ELF-1 (cell line): Measurements from ENCODE around the gene ANKRD33.

Source experiments
- DNase-seq: peaks from one replicate; pipeline ENCODE4 v3.0.0-alpha.2; 2016; ENCODE audit warnings: low read depth, low spot score

ANKRD33 gene

DNA sequence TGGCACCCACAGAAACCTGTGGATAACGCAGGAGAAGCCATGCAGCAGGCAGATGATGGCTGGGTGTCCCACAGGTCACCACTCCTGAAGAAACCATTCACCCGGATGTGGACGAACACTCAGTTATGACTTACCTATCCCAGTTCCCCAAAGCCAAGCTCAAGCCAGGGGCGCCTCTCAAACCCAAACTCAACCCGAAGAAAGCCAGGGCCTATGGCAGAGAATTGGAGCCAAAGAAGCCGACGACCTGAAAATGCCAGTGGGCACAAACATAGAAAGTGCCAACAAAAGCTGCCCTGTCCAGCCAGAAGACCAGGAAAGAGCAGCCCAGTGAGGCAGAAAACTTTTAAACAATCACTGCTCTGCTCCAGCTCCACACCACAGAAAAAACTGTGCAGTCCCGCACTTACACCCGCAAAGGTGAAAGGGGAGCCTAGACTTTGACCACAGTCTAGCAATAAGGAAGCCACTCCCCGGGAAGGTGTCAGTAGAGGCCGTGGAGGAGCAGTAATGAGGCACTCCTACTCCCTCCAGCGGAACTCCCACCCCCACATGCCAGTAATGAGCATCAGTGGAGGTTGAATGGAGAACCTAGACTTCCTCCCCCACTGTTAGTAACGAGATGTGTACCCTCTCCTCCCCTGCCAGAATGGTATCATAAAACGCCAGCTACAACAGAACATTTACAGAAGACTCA, 13.4 kb downstream of the ANKRD33 start:
- DNase-seq, result no peak

DNA sequence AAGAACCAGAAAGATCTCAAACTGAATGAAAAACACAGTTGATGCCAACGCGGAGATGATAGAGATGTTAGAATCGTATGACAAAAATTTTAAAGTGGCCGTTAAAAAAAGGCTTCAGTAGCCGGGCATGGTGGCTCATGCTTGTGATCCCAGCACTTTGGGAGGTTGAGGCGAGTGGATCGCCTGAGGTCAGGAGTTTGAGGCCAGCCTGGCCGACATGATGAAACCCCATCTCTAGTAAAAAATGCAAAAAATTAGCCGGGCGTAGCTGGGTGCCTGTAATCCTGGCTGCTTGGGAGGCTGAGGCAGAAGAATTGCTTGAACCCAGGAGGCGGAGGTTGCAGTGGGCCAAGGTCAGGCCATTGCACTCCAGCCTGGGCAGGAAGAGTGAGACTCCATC, 14.0 kb downstream of the ANKRD33 start:
- DNase-seq, result no peak

DNA sequence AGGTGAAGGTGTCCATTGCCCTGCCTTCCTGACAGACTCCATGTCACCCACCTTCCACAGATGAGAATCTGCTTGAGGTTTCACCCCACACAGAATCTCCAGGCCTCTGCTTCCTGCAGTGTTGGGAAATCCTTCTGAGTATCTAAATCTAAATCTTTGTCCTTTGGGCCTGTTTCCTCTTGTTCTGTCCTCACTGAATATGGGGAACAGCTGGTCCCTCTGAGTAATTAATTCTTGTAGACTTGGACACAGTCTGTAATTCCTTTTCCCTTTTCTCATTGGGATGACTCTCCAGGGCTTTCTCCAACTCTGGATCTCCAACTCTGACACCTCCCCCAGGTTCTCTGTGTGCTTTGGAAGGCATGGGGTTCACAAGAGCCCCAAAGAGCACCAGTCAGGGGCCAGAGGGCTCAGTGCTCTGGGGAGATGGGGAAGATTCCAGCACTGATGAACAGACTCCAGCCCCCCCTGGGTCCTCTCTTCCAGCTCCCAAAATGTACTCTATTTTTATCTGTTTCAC, 17.1 kb downstream of the ANKRD33 start:
- no peak for DNase-seq

DNA sequence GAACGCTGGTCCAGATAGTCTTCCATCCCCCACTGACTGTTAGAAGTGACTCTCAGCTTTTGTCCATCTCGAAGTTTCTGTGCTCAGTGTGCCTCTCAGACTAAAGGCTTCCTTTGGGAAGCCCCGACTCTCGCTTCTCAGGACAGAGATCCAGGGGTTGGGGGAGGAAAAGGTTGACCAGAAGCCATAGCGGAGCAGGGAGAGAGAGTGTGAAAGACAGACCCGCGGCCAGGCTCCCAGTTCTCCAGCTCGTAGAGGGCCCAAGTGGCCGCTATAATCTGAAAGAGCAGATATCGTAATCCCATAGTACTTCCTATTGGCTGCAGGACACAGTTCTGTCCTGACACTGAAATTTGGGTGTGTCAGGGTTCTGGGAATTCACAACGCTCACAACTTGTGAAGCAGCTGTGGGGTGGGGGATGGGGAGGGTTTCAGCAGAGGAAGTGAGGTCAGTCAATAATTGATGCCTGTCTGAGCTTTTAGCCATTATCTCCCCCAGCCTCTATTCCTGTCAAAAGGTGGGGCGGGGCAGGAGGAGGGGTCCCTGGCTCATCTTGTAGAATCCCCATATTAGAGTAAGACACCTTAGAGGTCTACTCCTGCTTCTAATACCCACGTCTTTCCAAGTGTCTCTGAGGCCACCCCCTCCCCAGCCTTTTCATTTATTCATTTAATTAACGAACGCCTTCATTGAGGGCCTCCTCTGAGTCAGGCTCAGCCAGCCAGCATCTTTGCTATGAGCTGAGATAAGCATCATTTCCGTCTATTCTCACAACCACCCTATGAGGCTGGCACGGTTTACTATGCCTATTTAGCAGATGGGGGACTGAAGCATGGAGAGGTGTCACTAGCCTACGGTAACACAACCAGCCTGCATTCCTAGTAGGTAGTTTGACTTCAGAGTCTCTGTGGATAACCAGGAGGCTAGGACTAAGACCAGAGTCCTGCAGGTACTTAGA, 17.8 kb downstream of the ANKRD33 start:
- peak; percentile 74 for DNase-seq

DNA sequence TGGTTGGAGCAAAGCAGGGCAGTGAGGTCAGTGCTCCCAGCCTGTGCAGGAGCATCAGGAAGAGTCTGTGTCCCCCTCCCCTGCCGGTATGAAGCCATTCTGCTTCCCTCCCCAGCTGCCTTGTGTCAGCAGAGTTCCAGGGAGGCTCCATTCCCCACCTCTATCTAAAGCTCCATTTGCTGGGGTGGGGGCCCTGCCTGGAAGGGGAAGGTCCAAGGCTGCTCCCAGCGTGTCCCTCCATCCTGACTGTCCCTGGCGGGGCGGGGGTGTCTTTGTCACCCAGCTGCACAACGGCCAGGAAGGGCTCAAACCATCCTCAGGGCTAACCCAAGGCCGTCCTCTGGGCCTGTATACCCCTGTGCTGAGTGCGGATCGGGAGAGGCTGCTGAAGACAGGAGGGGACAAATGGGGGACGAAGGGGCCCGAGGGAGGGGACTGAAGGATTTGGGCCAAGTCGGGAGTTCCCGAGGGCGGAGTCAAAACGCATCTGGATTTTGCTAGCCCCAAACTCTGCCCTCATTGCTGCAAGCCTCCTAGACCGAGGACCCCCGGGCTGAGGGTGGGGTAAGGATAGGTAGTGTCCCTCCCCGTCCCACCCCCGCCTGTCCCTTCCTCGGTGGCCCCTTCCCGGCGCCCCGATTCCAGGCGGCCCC, 18.7 kb downstream of the ANKRD33 start:
- DNase-seq, result no peak

DNA sequence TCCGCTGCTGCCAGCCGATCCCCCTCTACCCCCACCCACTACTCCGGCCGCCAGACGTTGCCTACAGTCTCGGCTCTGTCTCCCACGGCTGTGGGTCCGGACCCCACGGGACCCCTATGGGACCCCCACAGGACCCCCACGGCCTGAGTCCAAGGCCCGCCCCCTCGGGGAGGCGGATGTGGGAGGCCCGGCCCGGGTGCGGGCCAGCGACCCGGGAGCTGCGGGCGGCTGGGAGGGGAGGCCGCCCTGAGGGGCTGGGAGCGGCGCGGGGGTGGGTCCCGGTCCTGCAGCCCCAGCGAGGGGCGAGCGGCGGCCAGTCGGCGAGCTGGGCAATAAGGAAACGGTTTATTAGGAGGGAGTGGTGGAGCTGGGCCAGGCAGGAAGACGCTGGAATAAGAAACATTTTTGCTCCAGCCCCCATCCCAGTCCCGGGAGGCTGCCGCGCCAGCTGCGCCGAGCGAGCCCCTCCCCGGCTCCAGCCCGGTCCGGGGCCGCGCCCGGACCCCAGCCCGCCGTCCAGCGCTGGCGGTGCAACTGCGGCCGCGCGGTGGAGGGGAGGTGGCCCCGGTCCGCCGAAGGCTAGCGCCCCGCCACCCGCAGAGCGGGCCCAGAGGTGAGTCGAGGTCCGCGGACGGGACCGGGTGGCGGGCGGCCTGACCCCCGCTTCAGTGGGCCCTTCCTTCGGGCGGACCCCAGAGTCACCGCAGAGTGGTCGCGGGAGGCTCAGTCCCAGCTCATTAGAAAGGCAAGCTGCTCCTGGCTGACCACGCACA, 19.4 kb downstream of the ANKRD33 start, which contains the start of gene ACVRL1:
Gene ACVRL1 (plus strand): TSS at position 422 of the 773 bp plus-strand sequence. CDS start 4,971 bp downstream, outside the sequence.
- no peak for DNase-seq

DNA sequence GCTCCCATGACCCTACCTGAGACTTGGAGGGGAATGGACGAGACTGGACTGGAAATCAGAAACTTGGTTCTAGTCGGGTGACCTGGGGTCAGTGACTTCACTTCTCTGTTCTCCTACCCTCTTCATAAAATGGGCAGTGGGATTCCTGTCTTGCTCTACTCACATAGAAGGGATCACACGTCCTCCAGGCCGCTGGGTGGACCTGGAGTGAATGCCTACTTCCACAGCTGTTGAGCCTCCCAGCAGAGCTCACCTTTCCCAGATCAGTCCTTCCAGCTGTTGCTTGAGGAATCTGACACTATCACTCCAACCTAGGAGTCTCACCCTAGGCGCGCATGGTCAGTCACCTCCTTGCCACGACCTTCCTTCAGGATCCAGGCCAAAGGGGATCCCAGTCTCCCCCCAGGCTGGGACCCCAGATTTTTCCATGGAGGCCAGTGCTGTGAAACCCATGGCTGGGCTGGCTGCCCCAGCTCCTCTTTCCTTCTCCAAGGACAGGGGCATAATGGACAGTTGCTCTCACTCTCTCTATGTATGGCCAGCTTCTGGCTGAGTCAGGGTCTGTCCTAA, 20.0 kb downstream of the ANKRD33 start:
- no peak for DNase-seq

DNA sequence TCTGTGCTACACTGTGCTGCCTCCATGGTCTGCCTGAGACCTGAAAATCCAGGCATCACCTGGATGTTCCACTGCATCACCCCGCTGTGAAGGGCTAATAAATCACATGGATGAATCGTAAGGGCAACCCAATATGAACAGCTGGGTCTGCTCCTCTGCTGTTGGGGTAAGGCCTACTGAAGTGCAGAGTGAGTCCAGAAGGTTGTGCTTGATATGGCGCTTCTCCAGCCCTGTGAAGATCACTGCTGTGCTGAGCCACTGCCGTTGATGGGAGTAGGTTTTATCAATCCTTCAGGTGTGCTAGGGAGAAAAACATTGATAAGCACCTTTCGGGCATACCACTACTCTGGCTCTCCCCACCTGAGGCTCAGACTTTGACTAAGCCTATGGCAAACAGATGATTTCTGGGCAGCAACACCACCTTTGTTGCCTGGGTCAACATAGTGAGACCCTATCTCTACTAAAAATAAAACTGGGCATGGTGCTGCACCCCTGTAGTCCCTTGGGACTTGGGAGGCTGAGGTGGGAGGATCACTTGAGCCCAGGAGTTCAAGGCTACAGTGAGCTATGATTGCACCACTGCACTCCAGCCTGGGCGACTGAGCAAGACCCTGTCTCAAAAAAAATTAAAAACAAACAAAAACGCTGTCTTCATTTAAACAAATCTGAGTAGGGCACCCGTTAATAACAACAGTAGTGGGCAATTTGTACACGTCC, 21.1 kb downstream of the ANKRD33 start:
- DNase-seq, result no peak

DNA sequence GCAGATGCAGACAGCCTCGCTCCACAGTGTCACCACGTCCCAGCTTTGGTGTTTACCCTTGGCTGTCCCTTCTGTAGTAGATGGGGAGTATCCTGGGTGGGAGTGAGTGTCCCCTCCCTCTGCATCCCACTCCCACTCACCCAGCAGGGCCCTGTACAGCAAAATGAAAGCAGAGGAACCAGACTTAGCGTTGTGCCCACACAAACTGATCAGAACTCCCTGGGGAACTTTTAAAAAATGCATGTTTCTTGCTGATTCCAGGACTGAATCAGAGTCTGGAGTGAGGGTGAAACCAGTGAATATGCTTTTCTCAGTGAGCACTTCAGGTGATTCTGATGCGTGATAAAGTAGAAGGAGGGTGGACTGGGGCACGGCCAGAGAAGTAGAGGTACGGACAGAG, 22.3 kb downstream of the ANKRD33 start:
- DNase-seq, result no peak

DNA sequence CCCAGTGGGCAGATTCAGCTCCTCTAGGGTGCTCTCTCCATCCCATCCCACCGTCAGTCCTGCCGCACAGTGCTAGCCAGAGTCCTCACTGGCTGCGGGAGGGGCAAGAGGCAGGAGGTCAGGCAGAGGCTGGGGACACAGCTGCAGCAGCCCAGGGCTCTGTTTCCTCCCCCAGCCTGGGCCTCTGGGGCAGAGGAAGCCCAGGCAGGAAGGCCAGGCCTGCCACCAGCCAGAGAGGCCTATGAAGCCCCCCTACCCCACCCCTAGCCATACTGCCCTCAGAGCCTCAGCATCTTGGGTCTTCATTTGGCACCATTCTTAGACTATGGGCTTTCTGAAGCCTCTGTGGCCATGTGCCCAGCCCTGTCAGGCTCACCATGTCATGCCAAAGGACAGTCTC, 22.8 kb downstream of the ANKRD33 start:
- DNase-seq, result no peak

DNA sequence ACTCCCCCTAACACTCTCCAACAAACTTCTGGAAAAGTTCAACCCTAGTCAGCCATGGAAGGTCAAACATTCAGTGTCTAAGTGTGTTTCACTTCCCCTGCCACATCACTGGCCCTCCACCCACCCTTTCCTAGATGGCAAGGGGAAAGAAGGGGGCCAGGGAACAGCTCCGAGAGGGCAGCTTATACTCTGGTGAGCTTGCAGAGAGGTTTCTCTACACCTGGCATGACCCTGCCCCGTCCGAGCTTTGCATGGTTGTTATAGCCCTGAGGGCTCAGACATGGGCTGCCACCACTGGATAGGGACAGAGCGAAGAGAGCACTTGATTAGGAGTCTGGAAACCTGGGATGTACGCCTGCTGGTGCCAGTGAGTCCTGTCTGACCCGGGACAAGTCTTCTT, 23.4 kb downstream of the ANKRD33 start:
- no peak for DNase-seq

DNA sequence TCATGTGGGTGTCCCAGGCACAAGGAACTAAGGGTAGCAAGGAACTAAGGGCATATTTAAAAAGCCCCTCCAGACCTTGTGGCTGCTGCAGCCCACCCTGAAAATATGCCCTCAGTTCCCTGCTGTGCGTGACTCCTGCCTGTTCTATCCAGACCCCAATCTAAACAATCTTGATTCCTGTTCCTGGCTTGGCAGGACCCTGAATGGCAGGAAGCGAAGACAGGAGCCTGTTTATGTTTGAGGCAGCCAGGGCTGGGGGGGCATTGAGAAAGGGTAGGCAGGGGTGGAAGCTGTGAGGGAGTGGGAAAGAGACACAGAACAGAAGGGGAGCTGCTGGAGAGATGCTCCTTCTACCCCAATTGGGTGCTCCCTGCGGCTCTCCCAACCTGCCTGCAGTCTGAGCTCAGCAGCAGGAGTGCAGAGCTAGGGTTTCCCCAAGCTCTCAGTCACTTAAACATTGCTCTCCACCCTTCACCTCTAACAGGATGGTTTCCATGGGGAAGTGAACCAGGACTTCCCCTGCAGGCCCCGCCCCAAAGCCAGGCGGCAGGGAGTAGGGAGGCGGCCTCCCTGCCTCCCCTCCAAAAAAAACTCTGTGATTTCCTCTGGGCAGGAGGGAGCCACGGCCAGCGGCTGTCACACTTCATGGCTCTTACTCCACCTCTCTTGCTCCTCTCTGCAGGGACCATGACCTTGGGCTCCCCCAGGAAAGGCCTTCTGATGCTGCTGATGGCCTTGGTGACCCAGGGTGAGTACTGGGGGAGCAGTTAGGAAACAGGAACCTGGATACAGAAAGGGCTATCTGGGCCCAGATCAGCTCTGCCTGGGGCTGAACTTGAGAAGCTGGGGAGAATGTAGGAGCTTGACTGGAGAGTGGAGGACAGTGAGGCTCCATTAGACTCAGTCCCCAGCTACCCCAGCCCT, 24.1 kb downstream of the ANKRD33 start:
- DNase-seq, result no peak

DNA sequence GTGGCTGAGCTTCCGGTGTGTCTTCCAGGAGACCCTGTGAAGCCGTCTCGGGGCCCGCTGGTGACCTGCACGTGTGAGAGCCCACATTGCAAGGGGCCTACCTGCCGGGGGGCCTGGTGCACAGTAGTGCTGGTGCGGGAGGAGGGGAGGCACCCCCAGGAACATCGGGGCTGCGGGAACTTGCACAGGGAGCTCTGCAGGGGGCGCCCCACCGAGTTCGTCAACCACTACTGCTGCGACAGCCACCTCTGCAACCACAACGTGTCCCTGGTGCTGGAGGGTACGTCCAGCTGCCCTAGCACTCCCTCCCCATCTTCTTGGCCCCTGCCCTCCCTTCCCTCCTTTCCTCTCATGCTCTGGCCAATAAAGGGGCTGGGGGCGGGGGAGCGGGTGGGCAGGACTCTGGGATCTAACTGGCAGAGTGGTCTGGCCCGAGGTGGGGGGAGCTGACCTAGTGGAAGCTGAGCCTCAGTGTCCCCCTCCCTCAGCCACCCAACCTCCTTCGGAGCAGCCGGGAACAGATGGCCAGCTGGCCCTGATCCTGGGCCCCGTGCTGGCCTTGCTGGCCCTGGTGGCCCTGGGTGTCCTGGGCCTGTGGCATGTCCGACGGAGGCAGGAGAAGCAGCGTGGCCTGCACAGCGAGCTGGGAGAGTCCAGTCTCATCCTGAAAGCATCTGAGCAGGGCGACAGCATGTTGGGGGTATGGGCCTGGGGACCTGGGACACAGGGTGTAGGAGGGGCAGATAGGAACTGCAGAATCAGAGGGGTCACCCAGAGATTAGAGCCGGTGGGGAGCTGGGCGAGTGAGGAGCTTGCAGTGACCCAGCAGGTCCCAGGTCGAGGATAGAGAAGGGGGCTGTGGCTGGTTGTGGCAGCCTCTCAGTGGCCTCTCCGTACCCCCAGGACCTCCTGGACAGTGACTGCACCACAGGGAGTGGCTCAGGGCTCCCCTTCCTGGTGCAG, 25.4 kb downstream of the ANKRD33 start:
- DNase-seq, result no peak

DNA sequence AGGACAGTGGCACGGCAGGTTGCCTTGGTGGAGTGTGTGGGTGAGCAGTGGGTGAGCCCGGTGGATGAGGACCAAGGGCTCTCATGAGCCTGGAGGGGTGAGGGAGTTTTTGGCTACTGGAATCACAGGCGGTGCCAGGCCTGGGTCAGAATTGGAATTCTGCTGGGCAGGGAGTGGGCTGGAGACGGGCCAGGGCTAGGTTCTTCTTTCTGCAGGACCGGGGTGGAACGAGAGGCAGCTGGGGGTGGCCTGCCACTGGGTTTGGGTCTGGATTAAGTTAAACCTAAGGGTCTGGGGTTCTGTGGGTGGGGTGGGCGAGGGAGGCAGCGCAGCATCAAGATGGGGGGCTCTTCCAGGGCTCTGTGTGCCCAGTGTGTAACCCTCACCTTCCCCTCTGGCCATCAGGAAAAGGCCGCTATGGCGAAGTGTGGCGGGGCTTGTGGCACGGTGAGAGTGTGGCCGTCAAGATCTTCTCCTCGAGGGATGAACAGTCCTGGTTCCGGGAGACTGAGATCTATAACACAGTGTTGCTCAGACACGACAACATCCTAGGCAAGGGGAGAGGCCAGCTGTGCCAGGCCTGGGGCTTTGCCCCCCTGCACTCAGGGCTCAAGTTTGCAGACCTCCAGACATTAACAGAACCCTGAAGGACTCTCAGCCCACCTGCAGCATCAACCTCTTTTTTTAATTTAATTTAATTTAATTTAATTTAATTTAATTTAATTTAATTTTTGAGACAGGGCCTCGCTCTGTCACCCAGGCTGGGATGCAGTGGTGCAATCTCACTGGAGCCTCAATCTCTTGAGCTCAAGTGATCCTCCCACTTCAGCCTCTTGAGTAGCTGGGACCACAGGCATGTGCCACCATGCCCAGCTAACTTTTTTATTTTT, 26.4 kb downstream of the ANKRD33 start:
- no peak for DNase-seq

DNA sequence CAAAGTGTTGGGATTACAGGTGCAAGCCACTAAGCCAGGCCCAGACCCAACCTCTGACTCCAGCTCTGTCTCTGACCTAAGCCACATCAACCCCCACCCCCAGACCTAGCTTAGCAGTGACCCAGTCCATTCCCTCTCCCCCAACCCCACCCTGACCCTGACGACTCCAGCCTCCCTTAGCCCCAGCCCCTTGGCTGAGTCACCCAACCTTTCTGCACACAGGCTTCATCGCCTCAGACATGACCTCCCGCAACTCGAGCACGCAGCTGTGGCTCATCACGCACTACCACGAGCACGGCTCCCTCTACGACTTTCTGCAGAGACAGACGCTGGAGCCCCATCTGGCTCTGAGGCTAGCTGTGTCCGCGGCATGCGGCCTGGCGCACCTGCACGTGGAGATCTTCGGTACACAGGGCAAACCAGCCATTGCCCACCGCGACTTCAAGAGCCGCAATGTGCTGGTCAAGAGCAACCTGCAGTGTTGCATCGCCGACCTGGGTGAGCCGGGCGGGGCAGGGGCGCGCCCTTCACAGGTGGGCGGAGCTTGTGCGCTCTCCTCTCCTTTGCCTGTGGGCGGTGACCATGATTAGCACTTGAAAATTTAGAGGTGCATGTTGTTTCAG, 27.2 kb downstream of the ANKRD33 start:
- DNase-seq, result peak; percentile 41

DNA sequence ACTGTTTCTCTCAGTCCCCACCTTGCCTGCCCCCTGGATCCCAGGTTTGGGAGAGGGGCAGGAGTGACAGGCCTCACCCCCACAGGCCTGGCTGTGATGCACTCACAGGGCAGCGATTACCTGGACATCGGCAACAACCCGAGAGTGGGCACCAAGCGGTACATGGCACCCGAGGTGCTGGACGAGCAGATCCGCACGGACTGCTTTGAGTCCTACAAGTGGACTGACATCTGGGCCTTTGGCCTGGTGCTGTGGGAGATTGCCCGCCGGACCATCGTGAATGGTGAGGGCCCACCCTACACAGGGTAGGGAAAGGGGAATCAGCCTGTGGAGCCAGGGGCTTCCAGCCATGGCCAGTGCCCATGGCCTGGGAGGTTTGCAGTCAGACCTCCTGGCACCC, 28.0 kb downstream of the ANKRD33 start:
- no peak for DNase-seq
